LNCAP (cell line): ENCODE measurements around the gene CSF1.

ENCODE experiments used
- TF ChIP-seq, protein P1 (sequence below): fragments of 450-650 bp; IDR thresholded peaks from 2 replicates; pipeline ENCODE4 v1.5.1; 2017; ENCODE audit warnings: mild to moderate bottlenecking

The CSF1 gene

DNA sequence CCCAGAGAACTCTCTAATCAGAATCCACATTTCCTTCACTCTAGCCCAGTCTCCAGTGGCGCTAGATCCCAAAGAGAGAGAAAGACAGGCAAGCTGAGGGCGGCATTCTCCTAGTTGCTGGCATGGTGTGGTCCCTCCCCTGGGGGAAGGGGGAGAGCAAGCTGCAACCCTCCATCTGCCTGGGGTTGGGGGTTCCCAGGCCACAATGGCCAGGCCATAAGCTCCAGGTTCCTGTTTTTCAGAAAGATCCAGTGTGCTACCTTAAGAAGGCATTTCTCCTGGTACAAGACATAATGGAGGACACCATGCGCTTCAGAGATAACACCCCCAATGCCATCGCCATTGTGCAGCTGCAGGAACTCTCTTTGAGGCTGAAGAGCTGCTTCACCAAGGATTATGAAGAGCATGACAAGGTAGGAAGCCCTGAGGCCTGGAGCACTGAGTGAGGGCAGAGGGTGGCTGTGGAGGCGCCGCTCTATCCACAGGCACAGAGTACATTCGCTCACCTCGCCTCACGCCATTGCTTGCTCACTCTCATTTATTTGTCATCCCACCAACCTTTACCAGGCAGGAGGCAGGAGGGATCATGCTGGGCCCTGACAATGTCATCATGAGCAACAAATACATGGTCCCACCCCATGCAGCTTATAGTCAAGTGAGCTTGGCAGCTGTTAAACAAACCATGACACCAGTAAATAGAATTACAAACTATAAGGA lies 6.6 kb downstream of the CSF1 start:
- TF ChIP-seq, protein P1, sequence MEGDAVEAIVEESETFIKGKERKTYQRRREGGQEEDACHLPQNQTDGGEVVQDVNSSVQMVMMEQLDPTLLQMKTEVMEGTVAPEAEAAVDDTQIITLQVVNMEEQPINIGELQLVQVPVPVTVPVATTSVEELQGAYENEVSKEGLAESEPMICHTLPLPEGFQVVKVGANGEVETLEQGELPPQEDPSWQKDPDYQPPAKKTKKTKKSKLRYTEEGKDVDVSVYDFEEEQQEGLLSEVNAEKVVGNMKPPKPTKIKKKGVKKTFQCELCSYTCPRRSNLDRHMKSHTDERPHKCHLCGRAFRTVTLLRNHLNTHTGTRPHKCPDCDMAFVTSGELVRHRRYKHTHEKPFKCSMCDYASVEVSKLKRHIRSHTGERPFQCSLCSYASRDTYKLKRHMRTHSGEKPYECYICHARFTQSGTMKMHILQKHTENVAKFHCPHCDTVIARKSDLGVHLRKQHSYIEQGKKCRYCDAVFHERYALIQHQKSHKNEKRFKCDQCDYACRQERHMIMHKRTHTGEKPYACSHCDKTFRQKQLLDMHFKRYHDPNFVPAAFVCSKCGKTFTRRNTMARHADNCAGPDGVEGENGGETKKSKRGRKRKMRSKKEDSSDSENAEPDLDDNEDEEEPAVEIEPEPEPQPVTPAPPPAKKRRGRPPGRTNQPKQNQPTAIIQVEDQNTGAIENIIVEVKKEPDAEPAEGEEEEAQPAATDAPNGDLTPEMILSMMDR = no peak

DNA sequence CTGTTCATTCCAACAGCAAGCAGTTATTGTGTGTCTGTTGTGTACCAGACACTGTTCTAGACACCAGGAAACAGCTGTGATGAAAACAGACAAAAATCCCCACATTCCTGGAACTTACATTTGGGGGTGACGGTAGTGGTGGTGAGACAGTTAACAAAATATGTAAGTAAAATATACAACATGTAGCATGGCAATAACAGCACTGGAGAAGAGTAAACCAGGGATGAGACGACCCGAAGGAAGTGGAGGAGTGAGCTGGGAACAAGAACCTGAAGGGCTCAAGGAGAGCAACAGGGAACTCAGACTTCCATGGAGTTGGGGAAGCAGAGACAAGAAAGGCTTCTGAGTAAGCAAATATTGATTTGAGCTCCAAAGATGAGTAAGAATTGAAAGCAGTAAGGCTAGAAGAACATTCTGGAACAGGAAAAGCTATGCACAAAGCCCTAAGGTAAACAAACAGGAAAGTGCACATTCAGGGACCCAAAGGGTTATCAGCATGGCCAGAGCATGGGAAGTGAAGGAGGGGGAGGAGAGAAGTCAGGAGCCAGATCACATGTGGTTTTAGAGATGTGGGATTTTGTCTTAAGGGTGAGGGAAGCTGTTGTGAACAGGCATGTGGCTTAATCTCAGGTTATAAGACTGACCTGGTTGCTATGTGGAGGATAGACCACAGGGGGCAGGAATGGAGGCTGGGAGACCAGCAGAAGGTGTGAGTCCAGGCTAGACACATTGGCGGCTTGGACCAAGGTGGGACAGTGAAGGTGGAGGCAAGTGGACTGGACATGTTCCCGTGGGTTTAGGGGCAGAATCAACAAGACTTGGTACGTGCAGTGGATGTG lies 7.3 kb downstream of the CSF1 start:
- TF ChIP-seq, protein P1 = no peak

DNA sequence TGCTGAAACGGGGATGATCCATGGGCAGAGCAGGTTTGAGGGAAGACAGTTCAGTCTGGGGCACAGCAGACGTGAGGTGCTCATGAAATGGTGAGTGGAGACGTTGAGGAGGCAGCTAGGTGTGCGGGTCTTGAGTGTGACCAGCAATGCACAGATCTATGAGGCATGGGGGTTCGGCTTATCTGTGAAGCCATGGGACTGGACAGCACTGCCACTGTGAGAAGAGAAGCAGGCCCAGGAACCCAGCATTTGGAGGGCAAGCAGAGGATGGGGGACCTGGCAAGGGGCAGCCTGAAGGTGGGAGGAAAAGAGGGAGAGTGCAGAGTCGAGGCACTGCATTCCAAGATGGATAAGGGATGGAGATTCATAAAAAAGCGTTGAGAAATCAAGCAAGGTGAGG lies 8.0 kb downstream of the CSF1 start:
- TF ChIP-seq, protein P1 = no peak

DNA sequence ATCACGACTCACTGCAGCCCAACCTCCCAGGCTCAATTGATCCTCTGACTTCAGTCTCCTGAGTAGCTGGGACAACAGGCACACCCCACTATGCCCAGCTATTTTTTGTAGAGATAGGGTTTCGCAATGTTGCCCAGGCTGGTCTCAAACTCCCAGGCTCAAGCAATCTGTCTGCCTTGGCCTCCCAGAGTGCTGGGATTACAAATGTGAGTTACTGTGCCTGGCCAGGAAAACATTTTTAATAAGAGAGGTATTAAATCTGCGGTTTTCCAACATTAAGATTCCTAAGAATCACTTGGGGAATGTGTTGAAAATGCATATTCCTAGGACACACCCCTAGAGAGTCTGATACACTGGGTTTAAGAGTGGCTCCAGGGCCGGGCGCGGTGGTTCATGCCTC lies 8.7 kb downstream of the CSF1 start:
- TF ChIP-seq, protein P1 = no peak

DNA sequence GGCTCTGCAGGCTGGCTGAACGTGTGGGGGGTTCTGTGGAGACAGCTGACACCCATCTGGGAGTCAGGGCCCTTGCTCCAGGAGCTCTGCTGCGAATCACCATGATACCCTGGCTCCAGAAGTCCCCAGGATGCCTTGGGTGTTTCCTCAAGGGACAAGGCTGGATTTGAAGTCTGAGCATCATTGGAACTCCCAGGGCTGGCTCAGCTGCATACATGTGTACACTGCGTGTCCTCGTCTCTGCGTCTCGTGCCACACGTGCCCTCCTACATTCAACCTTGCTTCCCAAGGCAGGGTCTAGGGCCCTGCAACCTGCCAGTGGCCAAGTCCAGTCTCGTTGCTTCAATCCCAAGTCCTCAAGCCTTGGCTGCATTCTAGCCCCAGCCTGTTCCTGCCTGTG lies 11.7 kb downstream of the CSF1 start:
- TF ChIP-seq, protein P1 = no peak

DNA sequence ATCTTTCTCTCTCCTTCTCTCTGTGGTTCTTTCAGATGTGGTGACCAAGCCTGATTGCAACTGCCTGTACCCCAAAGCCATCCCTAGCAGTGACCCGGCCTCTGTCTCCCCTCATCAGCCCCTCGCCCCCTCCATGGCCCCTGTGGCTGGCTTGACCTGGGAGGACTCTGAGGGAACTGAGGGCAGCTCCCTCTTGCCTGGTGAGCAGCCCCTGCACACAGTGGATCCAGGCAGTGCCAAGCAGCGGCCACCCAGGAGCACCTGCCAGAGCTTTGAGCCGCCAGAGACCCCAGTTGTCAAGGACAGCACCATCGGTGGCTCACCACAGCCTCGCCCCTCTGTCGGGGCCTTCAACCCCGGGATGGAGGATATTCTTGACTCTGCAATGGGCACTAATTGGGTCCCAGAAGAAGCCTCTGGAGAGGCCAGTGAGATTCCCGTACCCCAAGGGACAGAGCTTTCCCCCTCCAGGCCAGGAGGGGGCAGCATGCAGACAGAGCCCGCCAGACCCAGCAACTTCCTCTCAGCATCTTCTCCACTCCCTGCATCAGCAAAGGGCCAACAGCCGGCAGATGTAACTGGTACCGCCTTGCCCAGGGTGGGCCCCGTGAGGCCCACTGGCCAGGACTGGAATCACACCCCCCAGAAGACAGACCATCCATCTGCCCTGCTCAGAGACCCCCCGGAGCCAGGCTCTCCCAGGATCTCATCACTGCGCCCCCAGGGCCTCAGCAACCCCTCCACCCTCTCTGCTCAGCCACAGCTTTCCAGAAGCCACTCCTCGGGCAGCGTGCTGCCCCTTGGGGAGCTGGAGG lies 12.7 kb downstream of the CSF1 start:
- TF ChIP-seq, protein P1 = peak; percentile 58

DNA sequence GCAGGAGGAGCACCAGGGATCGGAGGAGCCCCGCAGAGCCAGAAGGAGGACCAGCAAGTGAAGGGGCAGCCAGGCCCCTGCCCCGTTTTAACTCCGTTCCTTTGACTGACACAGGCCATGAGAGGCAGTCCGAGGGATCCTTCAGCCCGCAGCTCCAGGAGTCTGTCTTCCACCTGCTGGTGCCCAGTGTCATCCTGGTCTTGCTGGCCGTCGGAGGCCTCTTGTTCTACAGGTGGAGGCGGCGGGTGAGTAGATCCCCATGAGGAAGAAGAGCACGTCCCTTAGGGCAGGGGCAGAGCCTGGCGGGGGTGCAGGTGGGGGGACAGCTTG lies 13.3 kb downstream of the CSF1 start:
- TF ChIP-seq, protein P1 = no peak
